NCI-H345 treated with DMSO at 0.1 percent for 48 hours (cell line): ENCODE data around the gene TRAPPC6A.

Experiments used
- DNase-seq: peaks from one replicate; lab custom pipeline; 2025; ENCODE audit not compliant: unreplicated experiment; lab: John Stamatoyannopoulos, UW

TRAPPC6A gene

DNA sequence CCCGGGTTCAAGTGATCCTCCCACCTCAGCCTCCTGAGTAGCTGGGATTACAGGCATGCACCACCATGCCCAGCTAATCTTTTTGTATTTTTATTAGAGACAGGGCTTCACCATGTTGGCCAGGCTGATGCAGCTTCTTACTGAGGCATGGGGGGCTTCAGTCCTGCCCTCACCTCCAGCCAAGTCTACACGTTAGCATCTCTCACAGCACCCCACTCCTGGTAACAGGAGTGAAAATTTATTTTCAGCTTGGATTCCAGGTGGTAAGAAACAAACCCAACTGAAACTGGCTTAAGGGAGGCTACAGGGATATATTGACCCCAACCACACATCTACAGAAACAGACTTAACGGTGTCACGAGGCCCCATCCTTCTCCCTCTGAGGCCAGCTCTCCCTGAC lies 27.9 kb downstream of the TRAPPC6A start:
- DNase-seq = no peak

DNA sequence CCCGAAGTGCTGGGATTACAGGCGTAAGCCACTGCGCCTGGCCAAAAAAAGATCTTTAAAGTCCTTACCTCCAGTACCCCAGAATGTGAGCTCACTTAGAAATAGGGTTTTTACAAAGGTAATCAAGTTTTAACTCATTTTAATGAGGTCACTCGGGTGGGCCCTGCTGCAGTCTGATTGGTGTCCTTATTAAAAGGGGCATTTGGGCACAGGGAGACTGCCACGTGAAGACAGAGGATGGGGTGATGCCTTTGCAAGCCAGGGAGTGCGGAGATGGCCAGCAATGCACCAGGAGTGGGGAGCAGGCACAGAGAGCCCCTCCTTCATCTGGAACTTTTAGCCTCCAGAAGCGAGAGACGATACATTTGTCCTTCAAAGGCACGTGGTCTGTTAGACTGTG lies 28.9 kb downstream of the TRAPPC6A start:
- no peak for DNase-seq

DNA sequence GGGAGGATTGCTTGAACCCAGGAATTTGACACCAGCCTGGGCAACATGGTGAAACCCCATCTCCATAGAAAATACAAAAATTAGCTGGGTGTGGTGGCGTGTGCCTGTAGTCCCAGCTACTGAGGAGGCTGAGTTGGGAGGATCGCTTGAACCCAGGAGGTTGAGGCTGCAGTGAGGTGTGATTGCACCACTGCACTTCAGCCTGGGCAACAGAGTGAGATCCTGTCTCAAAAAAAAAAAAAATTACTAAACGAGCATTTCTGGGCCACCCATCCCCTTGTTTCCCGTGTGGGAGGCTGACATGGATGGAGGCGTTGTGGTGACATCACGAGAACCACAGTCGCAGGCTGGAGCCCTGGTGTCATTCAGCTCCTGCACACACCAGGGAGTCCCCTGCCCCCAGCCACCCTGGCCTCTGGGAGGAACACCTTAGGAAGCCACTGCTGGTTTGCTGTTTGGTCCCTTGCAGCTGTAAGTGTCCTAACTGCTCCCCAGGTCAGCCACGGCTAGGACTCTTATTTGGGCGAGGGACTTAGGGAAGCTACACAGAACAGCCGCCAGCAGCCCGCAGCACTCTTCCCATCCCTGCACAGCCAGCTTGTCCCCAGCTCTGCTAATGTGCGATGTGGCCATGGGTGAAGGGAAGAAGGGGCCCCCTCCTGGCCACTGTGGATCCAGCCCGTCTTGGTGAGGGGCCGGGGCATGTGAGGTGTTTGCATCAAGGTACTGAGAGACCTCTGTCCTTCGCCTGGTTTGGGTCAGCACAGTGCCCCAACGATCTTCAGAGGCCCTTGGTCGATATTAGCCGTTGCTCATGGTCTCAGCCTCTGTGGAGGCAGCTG lies 30.0 kb downstream of the TRAPPC6A start:
- no peak for DNase-seq

DNA sequence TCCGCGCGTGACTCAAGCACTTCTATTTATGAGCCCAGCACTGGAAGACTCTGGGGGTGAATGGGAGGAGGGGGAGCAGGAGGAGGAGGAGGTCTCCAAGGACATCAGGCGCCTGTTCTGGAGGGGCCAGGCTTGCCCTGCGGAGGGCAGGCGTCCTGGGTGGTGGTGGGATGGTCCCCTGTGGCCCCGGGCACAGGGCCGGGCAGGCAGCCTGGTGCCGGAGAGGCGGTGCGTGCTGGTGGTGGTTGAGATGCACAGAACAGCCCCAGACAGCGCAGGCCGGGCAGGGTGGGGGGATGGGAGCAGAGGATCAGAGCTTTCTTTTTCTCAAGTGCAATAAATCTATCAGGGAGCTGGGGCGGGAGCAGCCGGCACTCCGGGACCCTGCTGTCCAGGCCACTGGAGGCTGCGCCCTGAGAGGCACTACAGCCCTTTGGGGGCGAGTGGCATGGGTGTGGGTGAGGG lies 31.3 kb downstream of the TRAPPC6A start:
- DNase-seq = no peak

DNA sequence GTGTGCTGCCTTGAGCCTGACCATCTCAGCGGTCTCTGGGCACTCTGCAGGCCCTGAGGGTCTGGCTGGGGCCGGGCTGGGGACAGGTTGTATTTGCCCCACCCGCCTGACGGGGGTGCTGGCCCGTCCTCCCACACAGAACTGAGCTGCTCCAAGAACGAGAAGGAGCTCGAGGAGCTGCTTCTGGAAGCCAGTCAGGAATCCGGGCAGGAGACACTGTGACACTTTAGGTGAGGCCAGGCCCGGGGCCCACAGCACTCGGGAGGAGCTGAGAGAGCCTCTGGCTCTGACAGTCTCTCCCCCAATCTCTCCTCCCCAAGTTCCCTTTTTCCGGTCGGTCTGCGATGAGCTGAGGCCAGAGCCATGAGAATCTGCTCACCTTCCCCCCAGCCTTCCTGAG lies 31.8 kb downstream of the TRAPPC6A start:
- no peak for DNase-seq

DNA sequence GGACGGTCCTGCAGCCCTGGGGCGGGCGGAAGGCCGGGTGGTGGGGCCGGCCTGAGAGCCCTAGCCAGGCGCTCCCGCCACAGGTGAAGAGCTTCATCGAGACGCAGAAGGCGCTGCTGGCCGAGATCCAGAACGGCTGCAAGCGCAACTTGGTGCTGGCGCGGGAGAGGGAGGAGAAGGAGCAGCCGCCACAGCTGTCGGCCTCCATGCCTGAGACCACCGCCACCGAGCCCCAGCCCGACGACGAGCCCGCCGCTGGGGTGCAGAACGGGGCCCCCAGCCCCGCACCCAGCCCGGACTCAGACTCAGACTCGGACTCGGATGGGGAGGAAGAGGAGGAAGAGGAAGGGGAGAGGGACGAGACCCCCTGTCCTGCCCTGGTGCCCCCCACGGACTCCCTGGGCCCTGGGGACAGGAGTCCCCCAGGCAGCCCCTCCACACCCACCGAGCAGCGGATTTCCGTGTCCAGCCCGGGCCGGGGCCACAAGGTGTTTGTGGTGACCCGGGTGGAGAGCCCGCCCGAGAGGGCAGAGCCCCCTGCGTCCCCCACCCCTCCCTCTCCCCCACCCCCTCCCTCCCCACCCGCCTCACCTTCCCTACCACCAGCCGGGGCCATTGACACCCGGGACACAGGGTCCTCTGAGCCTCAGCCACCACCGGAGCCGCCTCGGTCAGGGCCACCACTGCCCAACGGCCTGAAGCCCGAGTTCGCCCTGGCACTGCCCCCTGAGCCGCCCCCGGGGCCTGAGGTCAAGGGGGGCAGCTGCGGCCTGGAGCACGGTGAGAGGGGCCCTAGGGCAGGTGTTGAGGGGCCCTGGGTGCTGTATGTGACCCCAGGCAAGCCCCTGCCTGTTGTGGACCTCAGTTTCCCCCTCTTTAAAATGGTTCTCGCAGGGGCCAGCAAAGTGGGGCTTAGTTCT lies 32.5 kb downstream of the TRAPPC6A start:
- DNase-seq = no peak

DNA sequence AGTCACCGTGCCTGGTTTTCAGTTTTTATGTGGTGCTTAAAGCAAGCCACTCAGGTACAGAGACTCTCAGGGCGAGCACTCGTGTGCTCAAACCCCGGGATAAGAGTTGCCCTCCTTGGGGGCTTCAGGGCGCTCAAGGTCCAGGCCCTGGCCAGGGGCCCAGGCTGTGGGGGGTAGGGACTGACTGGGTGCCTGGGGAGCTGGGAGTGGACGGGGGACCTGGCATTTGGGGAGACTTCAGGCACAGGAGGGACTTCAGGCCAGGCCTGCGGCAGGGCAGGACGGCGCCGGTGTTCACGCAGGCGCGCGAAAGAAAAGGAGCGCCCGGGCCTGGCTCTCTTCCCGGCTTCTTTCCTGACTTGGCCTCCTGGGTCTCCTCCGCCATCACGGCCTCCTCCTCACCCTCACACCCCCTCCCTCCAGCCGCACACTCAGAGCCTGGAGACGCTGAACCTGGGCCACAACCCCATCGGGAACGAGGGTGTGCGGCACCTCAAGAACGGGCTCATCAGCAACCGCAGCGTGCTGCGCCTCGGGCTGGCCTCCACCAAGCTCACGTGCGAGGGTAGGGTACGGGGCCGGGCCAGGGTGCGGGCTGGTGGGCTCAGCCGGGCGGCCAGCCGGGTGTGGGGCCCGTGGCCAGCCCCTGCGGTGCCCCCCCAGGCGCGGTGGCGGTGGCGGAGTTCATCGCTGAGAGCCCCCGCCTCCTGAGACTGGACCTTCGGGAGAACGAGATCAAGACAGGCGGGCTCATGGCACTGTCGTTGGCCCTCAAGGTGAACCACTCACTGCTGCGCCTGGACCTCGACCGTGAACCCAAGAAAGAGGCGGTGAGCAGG lies 33.4 kb downstream of the TRAPPC6A start:
- no peak for DNase-seq

DNA sequence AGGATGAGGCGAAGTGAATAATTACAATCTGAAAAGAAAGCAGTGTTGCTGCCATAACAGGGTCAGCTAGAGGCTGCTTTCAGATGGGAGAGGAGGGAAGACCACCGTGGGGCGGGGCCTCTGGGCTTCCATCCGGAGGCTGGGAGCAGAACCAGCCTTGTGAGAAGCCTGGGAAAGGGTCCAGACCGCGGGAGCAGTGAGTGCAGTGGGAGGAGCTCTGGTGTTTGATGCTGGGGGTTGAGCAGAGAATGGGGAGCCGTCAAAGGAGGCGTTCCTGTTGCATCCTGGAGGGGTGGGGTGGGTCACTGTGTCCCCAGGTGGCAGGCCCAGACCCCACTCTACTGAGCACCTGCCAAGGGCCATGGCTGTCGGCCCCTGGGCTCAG lies 35.3 kb downstream of the TRAPPC6A start:
- no peak for DNase-seq

DNA sequence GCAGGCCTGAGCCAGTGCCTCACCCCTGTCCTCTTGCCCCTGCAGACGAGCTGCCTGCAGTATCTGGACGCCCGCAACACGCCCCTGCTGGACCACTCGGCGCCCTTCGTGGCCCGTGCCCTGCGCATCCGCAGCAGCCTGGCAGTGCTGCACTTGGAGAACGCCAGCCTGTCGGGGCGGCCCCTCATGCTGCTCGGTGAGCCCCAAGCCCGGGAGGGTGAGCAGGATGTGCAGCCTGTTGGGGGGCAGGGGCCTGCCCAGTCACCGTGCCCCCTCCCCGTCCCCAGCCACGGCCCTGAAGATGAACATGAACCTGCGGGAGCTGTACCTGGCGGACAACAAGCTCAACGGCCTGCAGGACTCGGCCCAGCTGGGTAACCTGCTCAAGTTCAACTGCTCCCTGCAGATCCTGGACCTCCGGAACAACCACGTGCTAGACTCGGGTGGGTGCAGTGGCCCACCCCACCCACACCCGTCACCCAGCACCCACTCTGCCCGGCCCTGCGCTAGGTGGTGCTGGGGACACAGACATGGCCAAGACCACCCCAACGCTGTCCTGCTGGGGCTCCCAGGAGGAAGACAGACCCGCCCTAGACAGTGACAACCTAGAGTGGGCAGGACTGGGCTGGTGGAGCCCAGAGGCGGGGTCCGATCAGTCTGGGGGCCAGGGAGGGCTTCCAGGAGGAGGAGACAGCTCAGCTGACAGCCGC lies 35.9 kb downstream of the TRAPPC6A start:
- no peak for DNase-seq

DNA sequence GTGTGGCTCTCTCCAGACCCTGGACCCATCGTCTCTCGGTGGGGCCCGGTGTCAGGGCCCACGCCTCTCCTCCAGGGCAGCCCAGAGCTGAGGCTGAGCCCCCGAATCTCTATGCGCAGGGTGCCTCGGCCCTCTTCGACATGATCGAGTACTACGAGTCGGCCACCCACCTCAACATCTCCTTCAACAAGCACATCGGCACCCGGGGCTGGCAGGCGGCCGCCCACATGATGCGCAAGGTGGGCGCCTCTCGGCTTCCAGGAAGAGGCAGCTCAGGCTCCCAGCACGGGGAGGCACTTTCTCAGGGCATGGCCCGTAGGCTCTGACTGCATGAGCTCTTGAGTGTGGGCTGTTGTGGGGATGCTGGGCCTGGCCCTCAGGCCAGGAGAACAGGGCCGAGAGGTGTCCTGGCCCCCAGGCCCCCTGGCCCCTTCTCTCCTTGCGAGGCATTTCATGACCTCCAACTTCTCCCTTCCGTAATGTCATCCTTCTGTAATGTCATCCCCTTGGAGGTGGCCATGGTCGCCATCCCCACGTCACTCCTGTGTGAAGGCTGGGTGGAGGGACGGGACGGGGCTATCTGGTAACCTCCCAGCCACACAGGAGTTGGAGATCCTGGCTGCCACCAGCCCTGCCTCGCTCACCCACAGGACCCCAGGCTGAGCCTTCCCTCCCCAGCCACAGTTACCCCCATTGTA lies 36.7 kb downstream of the TRAPPC6A start:
- DNase-seq = no peak

DNA sequence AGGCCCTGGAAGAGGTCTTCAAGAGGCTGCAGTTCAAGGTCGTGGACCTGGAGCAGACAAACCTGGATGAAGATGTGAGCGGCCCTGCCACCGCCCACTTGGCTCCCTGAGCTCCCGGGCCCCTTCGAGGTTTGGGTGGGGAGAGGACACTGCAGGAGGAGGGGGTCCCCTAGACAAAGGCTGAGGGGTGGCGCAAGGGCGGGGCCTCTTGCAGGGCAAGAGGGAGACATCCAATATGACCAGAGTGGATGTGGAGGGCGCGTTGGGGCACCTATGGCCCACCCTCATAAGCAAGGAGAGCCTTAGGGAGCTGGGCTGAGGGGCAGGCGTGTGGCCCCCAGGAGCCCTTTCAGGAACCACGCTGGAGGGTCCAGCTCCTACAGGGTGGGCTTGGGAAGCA lies 37.5 kb downstream of the TRAPPC6A start:
- no peak for DNase-seq

DNA sequence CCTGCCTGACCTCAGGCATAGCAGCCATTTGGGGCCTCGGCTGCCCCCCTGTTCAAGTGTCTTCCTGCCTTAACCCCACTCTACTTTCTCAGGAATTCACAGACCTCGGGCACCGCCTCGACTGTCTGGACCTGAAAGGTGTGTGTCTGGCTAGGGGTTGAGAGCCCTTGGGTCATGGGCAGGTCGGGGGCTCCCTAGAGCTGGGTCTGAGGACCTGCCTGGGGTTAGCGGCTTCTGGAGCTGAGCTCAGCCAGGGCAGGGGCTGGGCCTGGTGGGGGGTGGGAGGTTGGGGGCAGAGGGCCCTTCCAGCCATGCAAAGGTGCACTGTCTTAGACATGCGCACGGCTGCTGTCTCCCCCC lies 37.9 kb downstream of the TRAPPC6A start:
- DNase-seq = no peak

DNA sequence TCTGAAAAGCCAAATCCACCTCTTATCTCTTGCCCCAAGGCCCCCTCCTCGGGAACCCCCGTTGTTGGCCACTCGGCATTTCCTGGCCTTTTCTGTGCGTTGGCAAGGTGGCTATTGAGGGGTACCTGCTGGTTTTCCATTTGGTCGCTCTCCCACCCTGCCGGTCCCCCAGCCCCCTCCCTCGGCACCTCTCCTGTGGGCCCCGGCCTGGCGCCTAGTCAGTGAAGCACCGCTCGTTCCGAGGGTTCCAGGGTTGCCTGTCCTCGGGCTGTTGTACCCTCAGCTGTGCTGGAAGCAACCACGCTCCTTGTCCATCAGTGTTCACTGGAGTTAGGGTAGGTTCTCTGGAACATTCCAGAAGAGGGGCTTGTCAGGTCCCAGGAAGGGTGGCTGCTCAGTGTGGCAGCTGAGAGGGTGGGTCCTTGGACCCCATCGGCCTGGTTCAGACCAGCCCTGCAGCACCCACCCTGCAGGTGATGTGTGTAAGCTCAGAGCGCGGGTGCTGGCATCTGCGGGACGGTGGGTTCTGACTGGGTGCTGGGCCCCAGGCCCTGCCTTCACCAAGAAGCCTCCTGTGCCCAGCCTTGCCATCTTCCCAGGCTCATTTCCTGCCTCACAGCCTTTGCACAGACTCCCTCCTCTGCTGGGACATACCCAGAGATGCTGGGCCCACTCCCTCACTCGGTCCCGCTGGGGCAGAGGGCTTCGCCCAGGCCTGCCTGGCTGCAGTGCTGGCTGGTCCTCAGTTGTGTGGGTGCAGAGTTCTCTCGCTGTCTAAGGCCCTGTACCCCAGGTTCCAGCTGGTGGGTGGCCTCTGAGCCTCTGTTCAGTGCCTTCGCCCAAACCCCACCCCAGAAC lies 38.5 kb downstream of the TRAPPC6A start:
- DNase-seq = no peak

DNA sequence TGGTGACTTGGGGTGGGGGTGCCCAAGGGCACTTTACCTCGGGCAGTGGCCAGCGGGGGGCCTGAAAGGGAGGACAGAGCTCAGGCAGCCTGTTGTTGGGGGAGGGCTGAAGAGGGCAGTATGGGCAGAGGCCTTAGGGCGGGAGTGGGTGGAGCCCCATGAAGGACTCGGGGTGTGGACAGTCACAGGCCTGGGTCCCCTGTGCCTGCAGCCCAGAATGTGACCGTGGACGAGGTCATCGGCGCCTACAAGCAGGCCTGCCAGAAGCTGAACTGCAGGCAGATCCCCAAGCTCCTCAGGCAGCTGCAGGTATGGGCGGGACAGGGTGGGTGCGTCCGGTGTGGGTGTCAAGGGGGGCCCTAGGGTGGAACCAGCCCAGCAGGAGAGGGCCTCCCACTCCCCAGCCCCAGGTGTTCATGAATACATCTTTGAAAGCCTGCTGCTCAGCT lies 39.7 kb downstream of the TRAPPC6A start:
- DNase-seq = no peak

DNA sequence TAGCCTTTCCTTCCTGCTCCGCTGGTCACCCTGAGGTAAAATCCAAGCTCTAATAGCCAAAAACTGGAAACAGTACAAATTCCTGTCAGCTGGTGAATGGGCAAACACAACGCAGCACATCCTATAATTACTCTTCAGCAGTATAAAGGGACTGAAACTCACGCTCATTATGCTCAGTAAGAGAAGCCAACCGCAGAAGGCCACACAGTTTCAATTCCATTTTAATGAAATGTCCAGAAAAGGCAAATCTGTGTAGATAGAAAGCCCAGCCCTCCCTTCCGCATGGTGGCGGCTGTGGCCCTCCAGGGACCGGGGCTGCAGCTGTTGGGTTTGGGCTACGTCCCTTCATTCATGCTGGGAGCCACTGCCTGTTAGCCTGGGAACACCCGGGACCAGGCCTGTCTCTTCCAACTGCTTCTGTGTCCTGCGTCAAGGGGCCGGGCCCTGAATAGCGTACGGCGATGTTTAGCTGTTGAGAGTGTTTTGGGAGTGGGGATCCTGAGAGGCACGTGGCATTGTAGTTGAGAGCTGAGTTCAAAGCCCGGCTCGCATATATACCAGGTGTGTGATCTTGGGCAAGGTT lies 40.8 kb downstream of the TRAPPC6A start:
- DNase-seq = no peak

DNA sequence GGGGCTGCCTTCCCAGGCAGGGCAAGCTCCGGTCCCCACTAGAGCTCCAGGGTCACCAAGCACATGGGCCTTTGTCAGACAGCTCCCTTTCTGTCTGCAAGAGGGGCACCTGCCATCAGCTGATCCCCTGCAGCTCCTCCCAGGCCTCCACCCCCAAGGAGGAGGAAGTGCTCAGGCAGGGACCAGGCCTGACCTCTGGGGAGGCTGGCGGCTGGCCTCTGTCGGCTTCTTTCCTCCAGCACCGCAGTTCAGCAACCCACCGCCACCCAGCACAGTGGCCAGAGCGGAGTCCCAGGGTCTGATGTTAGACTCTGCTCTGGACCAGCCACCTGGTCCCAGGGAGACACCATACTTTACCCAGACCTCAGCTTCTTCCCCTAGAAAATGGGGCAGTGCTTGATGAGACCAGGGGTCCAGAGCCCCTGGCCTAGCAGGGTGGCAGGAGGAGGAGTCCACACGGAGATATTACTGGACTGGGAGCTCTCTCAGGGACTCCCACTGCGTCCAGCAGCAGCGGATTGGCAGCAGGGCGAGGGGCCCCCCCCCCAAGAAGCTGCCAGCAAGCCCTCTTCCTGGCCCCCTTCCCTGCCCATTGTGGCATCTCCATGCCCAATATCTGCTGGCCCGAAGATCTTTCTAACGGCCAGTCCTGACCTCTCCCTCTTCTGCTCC lies 41.4 kb downstream of the TRAPPC6A start:
- DNase-seq = no peak

DNA sequence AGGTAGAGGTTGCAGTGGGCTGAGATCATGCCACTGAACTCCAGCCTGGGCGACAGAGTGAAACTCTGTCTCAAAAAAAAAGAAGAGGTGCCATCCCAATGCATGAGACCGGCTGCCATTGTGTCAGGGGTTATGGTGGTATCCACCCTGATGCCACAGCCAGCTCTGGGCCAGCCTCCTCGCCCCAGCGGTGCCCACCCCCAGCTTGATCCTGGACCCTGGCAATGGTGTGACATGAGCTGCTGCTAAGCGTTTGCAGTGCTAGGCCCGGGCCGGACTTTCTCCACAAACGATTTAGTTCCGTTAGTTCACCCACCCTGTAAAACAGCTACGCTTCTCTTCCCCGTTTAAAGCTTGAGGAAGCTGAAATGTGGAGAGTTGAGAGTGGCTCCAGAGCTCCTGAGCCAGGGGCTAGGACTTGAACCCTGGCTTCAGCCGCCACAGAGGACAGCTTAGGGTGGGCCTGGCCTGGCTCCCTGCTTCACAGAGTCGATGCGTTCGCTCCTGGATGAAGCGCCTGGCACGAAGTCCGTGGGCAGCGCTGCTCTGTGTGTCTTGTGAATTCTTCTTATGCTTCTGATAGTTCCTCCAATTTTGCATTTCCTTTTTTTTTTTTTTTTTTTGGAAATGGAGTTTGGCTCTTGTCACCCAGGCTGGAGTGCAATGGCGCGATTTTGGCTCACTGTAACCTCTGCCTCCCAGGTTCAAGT lies 42.7 kb downstream of the TRAPPC6A start:
- no peak for DNase-seq
